HepG2 (cell line): Measurements from ENCODE around the gene CDC42EP1. TPM values are rescaled to one million over a fixed set of nuclear protein-coding genes. Genes with fewer than 3 reads are reported as not detected.

Experiments used
- CCAR2 ChIP-seq: fragments of 200-400 bp; formaldehyde crosslinking; optimal IDR thresholded peaks from 2 replicates; pipeline ENCODE3; 2018; ENCODE audit warnings: low read depth, mild to moderate bottlenecking, low read length, moderate library complexity
- HIC2 ChIP-seq: sonication (generic); formaldehyde crosslinking; IDR thresholded peaks from 2 replicates; pipeline ENCODE4 v1.9.0; 2022; ENCODE audit warnings: low read depth, missing genetic modification reagents
- HOXA5 ChIP-seq: sonication (generic); formaldehyde crosslinking; IDR thresholded peaks from 2 replicates; pipeline ENCODE4 v1.4.0; 2020; ENCODE audit warnings: missing genetic modification reagents
- KLF11 ChIP-seq: IDR thresholded peaks from 2 replicates; pipeline ENCODE4 v1.6.1; 2016; ENCODE audit warnings: missing compliant biosample characterization
- MYC ChIP-seq: sonication (generic); formaldehyde crosslinking; IDR thresholded peaks from 2 replicates; pipeline ENCODE4 v1.9.0; 2021; ENCODE audit warnings: missing genetic modification reagents, borderline replicate concordance
- PBX2 ChIP-seq: IDR thresholded peaks from 2 replicates; pipeline ENCODE4 v1.6.1; 2016; ENCODE audit warnings: control low read depth
- SATB2 ChIP-seq: sonication (generic); formaldehyde crosslinking; IDR thresholded peaks from 2 replicates; pipeline ENCODE4 v1.5.0; 2020; ENCODE audit warnings: missing genetic modification reagents
- SKI ChIP-seq: fragments of 450-650 bp; IDR thresholded peaks from one replicate; pipeline ENCODE4 v1.6.1; 2018; ENCODE audit warnings: mild to moderate bottlenecking; ENCODE audit not compliant: partially characterized antibody
- SUZ12 ChIP-seq: fragments of 150-350 bp; IDR thresholded peaks from 2 replicates; pipeline ENCODE4 v1.6.1; 2014; ENCODE audit warnings: low read depth, low read length
- TBL1XR1 ChIP-seq: fragments of 150-350 bp; IDR thresholded peaks from 2 replicates; pipeline ENCODE4 v1.6.1; 2014; ENCODE audit warnings: borderline replicate concordance, low read length; ENCODE audit not compliant: partially characterized antibody
- ZBTB39 ChIP-seq: sonication (generic); formaldehyde crosslinking; IDR thresholded peaks from 2 replicates; pipeline ENCODE4 v1.5.0; 2020; ENCODE audit warnings: missing genetic modification reagents
- ZHX2 ChIP-seq, 2 experiments: sonication (generic) in 1 of 2; formaldehyde crosslinking in 1 of 2; IDR thresholded peaks; 2 replicates each; pipeline versions ENCODE4 v1.6.1 to v1.9.0; 2014 to 2022; ENCODE audit warnings: antibody characterized with exemption in 1 of 2, borderline replicate concordance in 1 of 2, inconsistent platforms in 1 of 2, low read depth in 1 of 2, missing genetic modification reagents in 1 of 2
- ZNF160 ChIP-seq: sonication (generic); formaldehyde crosslinking; IDR thresholded peaks from 2 replicates; pipeline ENCODE4 v1.8.0; 2022; ENCODE audit warnings: mild to moderate bottlenecking, inconsistent platforms, missing genetic modification reagents
- ZNF501 ChIP-seq: sonication (generic); formaldehyde crosslinking; IDR thresholded peaks from 2 replicates; pipeline ENCODE4 v1.5.1; 2020; ENCODE audit warnings: mild to moderate bottlenecking, moderate library complexity, missing genetic modification reagents
- ZNF710 ChIP-seq: sonication (generic); formaldehyde crosslinking; IDR thresholded peaks from 2 replicates; pipeline ENCODE4 v1.5.0; 2020; ENCODE audit warnings: mild to moderate bottlenecking, missing genetic modification reagents, borderline replicate concordance
- polyA plus RNA-seq, 8 experiments: library from polyadenylated mRNA; depleted of rRNA in 3 of 8; stranded (reverse) in 7 of 8; unstranded in 1 of 8; fragments of >200 nt; fragmentation: Illumina TruSeq in 4 of 8; extraction: Trizol in 4 of 8; gene quantifications; 2 replicates each; pipeline versions ENCODE4 v1.2.1 to v1.2.3, GENCODE V29; 2011 to 2016; ENCODE audit warnings: low read depth in 4 of 8, missing spikeins in 1 of 8, mixed read lengths in 1 of 8; ENCODE audit not compliant: insufficient read depth in 1 of 8
- total RNA-seq, 5 experiments: library from RNA; depleted of rRNA; stranded (reverse); fragments of >200 nt; fragmentation: Illumina TruSeq; extraction: Trizol; gene quantifications; 2 replicates each; pipeline ENCODE4 v1.2.3, GENCODE V29; 2016; ENCODE audit warnings: low read depth in 1 of 5

The CDC42EP1 gene
- total and polyA plus RNA-seq, 2 of the 13 experiments (the other 11 are each of a cell fraction or from before 2014, with no cell fraction given): 17.1 to 29.5 TPM

GRCh38 chr22:37538590-37539357 lies 21.5 kb upstream of the CDC42EP1 start (continued):
- TF ChIP-seq ZHX2 (IDR thresholded peaks at IDR 0.05; ENCODE audit: low read depth) (0 out of 2 replicates have a peak, but pooled peaks have one; percentile 29), ZHX2 (CRISPR knock-in tag; IDR thresholded peaks at IDR 0.05; ENCODE audit: borderline replicate concordance) (no peak), SUZ12 (no peak), KLF11 (CRISPR knock-in tag) (no peak), SATB2 (CRISPR knock-in tag) (no peak), TBL1XR1 (no peak), ZNF160 (CRISPR knock-in tag) (0 out of 2 replicates have a peak, but pooled peaks have one; percentile 47), CCAR2 (no peak), HIC2 (CRISPR knock-in tag) (peak; percentile 86), MYC (CRISPR knock-in tag) (peak; percentile 56; the same call in 1 of the 2 replicates), ZBTB39 (CRISPR knock-in tag) (no peak), ZNF501 (CRISPR knock-in tag) (peak; percentile 69; the same call in 1 of the 2 replicates), PBX2 (CRISPR knock-in tag) (no peak), ZNF710 (CRISPR knock-in tag) (peak; percentile 90), HOXA5 (CRISPR knock-in tag) (0 out of 2 replicates have a peak, but pooled peaks have one; percentile 46), SKI (no peak)
